SK-N-SH (cell line): ENCODE results near the gene PXMP2.

ENCODE experiments used
- CTCF ChIP-seq: fragments of 200-600 bp; sonication (generic); IDR thresholded peaks from 2 replicates; pipeline ENCODE4 v1.6.1; 2017; ENCODE audit warnings: antibody characterized with exemption, mild to moderate bottlenecking, moderate library complexity
- MAX ChIP-seq: IDR thresholded peaks from 2 replicates; pipeline ENCODE4 v1.4.0; 2012; ENCODE audit warnings: low read depth
- MEF2A ChIP-seq: IDR thresholded peaks from 2 replicates; pipeline ENCODE4 v1.4.0; 2012; ENCODE audit warnings: low read depth, borderline replicate concordance
- MXI1 ChIP-seq: IDR thresholded peaks from 2 replicates; pipeline ENCODE4 v1.6.1; 2012; ENCODE audit warnings: mild to moderate bottlenecking, low read depth, low read length, improper control_type of control experiment
- POLR2AphosphoS5 ChIP-seq: IDR thresholded peaks from 2 replicates; pipeline ENCODE4 v1.6.1; 2012; ENCODE audit warnings: low read depth, low read length
- SIN3A ChIP-seq: IDR thresholded peaks from 2 replicates; pipeline ENCODE4 v1.6.1; 2012; ENCODE audit warnings: low read depth, mild to moderate bottlenecking, low read length, moderate library complexity, borderline replicate concordance
- TAF1 ChIP-seq: IDR thresholded peaks from 2 replicates; pipeline ENCODE4 v1.6.1; 2012; ENCODE audit warnings: low read depth, mild to moderate bottlenecking, low read length, moderate library complexity, borderline replicate concordance
- TCF12 ChIP-seq: IDR thresholded peaks from 2 replicates; pipeline ENCODE4 v1.4.0; 2012
- TF ChIP-seq, protein P1 (sequence below): IDR thresholded peaks from 2 replicates; pipeline ENCODE4; 2012

DNA sequence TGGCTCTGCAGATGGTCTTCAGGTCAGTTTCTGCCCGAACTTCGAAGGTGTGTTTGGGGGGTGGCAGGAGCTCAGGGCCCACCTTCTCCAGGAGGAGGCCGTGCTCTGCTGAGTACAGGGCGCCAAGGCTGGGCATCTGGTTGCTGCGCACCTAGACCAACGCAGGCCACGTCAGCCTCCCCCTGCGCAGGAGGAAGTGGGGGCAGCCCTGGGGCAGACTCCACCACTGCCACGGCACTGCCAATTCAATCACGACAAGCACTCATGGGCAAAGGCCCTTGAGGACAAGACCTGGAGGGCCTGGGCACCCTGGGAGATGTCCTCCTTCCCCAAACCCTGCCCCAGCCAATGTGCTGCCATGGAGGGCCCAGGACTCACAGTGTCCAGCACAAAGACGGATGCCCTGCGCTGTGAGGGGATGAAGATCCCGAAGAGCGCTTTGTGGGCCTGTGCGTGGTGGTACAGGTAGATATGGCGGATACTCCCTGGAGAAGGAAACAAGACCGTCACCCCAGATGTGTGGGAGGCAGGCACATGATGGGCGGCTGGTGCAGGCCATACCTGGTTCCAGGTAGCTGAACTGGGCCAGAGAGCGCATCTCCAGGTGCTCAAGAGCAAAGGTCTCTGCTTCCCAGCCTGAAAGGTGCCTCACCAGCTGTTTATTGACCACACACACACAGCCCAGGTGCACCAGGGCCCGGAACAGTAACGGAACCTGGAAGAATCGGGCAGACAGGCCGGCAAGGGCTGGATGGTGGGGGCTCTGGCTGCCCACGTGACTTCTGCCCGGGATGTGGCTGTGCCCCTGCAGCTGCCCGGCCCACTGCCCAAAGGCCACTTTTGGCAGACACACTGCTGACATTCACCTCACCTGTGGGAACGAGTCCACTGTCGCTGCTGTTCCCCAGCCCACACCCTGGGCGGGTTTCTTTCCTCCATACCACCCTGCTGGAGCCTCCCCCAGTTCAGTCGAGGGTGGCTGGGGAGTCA is 44.2 kb upstream of the PXMP2 start:
- TF ChIP-seq, protein P1, sequence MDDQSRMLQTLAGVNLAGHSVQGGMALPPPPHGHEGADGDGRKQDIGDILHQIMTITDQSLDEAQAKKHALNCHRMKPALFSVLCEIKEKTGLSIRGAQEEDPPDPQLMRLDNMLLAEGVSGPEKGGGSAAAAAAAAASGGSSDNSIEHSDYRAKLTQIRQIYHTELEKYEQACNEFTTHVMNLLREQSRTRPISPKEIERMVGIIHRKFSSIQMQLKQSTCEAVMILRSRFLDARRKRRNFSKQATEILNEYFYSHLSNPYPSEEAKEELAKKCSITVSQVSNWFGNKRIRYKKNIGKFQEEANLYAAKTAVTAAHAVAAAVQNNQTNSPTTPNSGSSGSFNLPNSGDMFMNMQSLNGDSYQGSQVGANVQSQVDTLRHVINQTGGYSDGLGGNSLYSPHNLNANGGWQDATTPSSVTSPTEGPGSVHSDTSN = no peak
- no peak for TF ChIP-seq MEF2A
- TF ChIP-seq CTCF = no peak
- no peak for TF ChIP-seq TAF1
- TF ChIP-seq POLR2AphosphoS5 = no peak
- TF ChIP-seq TCF12 = no peak
- TF ChIP-seq MAX = no peak
- no peak for TF ChIP-seq MXI1
- no peak for TF ChIP-seq SIN3A
